Erythroblast (primary cell): ENCODE data around the gene FOXP1.

Source experiments
- GATA1 ChIP-seq: IDR thresholded peaks from 2 replicates; pipeline ENCODE4 v1.6.1; 2011; ENCODE audit warnings: low read depth, mild to moderate bottlenecking, control low read depth, low read length, moderate library complexity
- POLR2A ChIP-seq: IDR thresholded peaks from 2 replicates; pipeline ENCODE4 v1.6.1; 2011; ENCODE audit warnings: mild to moderate bottlenecking, low read length

DNA sequence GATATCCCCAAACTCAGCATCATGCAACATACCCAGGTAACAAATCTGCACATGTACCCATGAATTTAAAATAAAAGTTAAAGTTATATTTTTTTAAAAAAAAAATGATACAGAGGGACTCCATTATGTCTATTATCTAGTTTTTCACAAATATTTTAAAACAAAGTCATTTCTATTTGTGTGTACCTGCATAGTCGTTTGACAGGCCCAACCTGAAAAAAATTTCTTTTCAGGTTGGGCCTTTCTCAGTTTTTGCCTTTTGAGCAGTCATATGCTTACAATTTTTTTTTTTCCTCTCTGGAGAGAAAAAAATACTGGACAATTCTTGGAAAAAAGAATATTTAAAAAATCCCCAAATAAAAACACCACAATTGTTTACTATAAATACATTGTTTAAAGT, 459.5 kb downstream of the FOXP1 start:
- TF ChIP-seq POLR2A (no peak), GATA1 (no peak)
